GM21447 (cell line): ENCODE measurements around the gene ADAMTS17.

Source experiments
- ATAC-seq: cut with Tn5 transposase; IDR thresholded peaks from one replicate; pipeline ENCODE4 v1.9.1; 2021; ENCODE audit not compliant: unreplicated experiment

The ADAMTS17 gene

DNA sequence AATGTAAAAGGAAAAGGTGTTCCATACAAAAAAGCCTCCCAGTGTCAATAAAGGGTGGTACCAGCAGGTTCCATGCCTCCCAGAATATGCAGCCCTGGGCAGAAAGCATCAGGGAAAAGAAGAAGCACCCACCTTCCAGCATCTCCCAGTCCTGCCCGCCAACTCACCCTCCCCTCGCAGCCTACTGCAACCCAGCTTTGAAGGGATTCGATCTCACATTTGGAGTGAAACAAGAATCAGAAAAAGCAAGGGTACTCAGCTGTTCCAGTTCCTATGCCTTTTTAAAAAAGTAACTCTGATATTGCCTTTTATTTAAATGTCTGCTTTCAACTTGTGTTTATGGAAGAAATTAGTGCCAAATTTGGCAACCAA is 166.9 kb downstream of the ADAMTS17 start:
- no peak for ATAC-seq

- no peak for ATAC-seq
Observed at GRCh38 chr15:100174159-100174903, 167.4 kb downstream of the ADAMTS17 start.

DNA sequence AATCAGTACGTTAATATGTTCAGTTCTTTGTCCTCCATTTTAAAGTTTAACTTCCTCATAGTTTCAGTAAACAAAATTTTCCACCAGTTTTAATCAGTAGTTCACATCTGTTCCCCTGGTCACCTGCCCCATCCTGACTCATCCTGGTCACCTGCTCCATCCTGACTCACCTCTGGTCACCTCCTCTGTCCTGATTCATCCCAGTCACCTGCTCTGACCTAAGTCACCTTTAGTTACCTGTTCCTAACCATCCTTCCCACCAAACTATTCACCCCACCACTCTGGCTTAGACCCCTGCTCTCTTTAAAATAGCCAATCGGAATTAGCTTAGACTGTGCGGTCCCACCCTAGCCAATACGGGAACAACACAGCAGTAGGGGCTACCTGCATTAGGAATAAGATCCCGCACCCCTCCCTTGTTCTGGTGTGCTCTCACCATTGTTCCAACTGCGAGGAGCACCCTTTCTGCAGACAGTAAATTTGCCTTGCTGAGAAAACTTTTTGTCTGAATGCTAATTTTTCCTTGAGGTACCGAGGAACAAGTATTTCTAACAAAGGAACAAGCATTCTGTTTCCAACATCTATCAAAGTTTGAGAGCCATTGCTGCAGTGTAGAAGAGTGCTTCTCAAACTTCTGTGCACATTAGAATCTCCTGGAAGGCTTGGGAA is 169.3 kb downstream of the ADAMTS17 start:
- no peak for ATAC-seq

- ATAC-seq, result no peak
Observed at GRCh38 chr15:100171411-100171810, 170.4 kb downstream of the ADAMTS17 start.

DNA sequence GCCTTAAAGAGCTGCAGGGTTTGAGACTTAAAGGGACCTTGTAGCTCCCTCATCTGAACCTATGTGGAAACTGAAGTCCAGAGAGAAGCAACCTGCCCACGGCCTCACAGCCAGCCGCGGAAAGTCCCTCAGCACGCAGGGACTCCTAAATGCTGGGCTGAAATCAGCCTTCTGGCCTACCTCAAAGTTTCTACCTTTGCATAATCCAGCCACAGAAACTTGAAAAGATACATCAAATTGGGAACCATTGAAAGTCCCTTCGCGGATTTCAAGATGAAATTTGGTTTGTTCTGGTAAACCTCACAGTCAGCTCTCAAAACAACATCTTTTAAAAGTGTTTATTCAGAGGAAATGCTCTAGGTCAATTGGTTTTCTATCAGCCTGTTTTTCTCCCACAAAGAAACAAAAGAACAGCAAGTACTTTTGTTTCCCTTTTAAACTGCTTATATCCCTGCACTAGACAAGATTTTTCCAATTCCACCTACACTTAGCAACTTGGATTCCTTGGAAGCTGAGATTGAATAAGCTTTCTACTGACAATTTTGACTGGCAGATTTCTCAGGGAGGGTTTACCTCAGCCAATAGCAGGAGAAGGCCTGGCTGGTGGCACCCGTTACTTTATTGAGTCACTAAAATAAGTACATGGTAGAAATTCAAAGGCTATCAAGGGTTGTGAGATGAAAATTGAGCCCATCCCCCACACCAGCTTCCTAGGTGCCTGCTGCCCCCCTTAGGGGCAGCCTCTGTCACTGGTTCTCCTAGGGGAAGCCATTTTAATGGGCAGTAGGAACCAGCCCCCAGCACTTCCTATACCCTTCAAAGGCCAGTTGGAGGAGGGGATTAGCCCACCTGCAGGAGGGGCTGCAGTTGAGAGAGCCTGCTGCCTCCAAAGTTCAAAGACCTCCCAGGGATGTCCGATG is 171.2 kb downstream of the ADAMTS17 start:
- ATAC-seq, result peak; percentile 90

DNA sequence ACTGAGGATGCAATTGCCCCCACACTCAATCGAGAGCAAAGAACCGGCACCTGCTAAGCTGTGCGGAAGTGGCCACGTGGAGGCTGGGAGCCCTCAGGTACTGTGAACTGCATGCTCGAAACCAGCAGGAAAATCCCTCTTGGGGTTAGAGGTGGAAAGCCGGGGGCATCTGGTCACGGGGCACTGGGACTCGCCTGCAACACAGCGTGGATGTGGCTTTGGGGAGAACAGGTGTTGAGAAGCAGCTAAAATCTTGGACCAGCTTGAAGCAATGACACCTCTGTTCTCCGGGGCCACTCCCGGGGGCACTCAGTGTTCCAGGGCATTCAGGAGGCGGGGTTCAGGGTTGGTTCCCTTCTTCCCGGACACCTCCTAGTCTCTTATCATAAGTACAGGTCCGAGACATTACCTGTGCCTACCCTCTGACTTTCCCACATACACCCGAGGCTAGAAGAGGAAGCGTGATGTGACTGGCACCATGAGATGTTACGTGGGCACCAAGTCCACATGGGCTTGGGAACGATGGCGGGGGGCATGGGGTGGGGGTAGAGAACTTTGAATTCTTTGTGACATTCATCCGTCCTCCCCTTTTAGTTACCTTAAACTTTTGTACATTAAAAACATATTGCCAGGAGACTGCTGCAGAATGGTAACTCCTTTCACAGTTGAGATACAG is 172.0 kb downstream of the ADAMTS17 start:
- no peak for ATAC-seq

GRCh38 chr15:100168787-100169186 is 173.0 kb downstream of the ADAMTS17 start:
- ATAC-seq, result no peak

DNA sequence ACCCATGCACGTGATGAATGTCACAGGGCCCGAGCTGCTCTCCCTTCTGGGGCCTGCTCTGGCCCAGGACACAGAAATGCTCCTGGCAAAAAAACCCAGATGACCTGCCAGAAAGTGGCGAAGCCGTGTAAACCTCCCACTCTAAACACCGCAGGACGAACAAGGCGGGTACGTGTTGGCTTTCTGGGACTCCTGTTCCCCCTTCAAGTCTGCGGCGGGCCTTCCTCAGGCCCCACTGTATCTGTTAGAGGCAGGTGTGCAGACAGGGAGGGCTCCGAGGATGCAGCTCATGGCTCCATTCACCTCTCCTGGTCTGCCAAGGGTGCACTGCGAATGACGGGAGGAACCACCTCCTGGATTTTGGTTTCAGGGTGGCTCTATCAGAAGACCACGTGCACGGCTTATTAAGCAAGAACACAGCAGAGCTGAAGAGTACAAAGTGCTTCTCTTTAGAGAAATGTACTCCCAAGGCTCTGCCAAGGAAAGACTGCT is 173.8 kb downstream of the ADAMTS17 start:
- ATAC-seq, result no peak

DNA sequence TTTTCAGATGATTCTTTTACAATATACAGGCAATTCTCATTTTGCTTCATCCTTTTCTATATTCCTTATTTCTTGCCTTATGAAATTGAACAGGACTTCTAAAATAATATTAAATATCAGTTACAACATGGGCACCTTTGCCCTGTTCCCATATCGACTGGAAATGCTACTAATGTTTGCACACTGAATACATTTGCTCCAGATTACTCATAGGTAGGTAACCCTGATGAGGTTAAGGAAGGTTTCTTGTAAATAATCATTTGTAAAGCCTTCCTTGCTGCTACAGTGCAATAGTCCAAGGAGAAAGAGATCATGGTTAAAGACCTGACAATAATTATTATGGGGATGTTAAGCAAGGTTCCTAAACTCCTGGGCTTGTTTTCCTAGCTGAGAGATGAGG is 175.5 kb downstream of the ADAMTS17 start:
- ATAC-seq, result no peak

- ATAC-seq, result no peak
Observed at GRCh38 chr15:100163961-100164360, 177.8 kb downstream of the ADAMTS17 start.

DNA sequence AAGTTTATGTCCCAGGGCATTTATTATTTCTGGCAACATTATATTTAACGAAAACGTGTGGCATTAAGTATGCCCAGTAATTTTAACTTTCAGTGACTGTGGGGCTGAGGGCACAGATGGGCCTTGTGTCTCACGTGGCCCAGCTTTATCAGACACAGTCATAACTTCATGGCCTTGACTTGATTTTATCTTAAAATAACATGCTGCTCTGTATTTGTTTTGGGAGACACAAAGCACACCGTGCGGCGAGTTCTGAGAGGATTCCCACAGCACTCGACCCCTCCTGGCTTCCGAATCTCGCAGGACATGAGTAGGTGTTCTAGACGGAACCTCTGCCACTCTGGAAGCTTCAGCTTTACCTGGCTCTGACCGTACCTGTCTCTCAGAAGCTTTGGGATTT is 180.8 kb downstream of the ADAMTS17 start:
- no peak for ATAC-seq

DNA sequence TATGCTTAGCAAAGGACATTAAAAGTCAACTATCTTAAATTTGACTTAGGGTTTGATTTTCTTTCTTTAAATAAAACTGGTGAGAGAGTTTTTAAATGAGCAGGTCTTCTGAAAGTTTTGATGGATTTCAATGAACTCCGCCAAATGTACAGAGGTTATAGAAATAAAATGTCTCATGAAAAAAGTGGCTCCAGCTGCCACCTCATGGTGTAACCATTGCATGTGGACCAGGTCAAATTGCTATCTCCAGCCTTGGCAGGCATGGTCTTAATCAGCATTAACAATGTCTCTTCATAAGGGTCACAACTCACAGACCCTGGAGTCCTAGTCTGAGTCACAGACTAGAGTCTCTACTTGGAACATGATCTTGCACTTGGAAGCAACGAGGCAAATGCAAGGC is 182.3 kb downstream of the ADAMTS17 start:
- no peak for ATAC-seq

DNA sequence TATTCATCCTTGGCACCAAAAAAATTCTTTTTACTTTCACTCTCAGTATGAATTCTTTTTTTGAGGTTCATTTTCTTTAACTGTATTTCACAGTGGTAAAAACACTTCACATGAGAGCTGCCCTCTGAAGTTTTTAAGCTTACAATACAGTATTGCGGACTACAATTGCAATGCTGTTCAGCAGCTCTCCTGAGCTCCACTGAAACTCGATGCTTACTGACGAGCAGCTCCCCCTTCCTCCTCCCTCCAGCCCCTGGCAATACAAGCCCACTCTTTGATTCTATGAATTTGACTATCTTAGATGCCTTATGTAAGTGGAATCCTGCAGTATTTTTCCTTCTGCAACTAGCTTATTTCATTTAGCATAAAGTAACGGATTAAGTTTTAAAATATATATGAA is 183.4 kb downstream of the ADAMTS17 start:
- no peak for ATAC-seq

DNA sequence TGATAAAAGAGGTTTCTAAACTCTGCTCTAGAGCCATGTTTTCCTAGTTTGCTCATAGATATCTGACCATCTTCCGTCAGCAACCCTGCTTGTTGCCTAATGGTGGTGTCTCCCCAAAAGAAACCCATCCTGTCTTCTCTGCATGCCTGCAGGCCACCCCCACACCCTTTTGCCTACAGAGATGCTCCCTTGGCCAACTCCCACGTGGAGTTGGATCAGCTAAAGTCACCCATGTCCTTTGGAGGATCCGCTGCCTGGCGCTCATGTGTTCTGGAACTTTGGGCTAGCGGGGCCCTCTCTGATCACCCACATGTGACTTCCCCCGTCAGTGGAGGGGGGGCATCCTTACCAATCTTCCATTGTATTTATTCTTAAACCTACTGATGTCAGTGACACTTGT is 185.6 kb downstream of the ADAMTS17 start:
- ATAC-seq, result no peak

GRCh38 chr15:100154338-100154737 is 187.4 kb downstream of the ADAMTS17 start:
- ATAC-seq, result no peak

DNA sequence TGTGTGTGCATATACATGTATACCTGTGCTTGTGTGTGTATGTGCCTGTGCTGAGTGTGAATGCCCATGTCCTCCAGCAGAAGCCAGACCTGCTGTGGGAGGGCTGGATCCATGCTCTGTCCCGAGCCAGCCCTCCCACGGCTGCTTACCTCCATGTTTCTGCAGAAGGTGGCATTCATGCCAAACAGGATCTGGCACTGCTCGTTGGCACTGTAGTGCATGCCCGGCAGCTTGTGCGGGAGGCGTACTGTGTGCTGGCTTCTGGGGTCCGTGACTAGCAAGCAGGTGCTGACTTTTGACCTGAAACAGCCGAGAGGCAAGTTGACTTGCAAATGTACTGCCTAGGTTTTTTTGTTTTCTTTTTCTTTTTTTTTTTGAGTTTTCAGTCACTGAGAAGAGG is 189.3 kb downstream of the ADAMTS17 start:
- no peak for ATAC-seq

- ATAC-seq, result no peak
Observed at GRCh38 chr15:100150906-100151305, 190.9 kb downstream of the ADAMTS17 start.

- no peak for ATAC-seq
Observed at GRCh38 chr15:100147828-100148227, 193.9 kb downstream of the ADAMTS17 start.

GRCh38 chr15:100143378-100143777 is 198.4 kb downstream of the ADAMTS17 start:
- no peak for ATAC-seq

DNA sequence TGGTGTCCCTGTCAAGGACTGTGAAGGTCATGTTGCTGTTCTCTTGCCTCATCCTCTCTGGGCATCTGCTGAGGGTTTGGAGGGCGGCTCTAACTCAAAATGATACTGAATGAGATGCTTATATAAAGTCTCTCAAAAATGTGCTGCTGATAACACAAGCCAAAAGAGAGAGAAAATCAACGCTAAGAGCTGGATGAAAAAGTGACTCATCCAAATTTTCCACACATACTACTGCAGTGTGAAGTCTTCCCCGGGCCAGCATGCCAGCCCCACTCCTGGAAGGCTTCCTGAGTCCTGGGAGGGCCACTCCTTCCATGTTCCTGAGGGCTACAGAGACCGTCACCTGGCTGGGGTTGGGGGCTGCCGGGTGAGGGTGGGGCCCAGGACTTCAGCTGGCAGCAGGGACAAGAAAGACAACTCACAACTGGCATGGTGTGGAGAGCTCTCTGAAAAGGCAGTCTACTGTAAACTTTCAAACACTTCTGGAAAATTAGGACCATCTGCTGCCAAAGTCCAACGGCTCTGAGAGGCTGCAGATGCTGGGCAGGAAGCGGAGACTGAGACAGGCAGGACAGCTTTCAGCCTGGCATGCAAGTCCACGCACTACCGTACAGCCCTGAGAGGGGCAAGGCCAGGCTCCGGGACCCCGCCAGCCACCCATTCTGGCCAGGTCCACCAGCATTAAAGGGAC is 200.3 kb downstream of the ADAMTS17 start:
- ATAC-seq, result no peak
